ENCODE results near the gene ATP1A4. TPM values are rescaled to one million over a fixed set of nuclear protein-coding genes. Genes with fewer than 3 reads are reported as not detected.

ATP1A4 gene
- total and polyA plus RNA-seq, 2 donors (not counting 1 experiment from before 2014, with no cell fraction given) = not detected

GRCh38 chr1:160136926-160137200 is 14.5 kb upstream of the ATP1A4 start:
- Histone ChIP-seq H3K4me2 (ENCODE audit: extremely low read depth, insufficient read depth, low read length) (no peak overlapping the region), H3K79me2 (ENCODE audit: control insufficient read depth, insufficient read depth, low read length) (no peaks in the 10 kb centered on the region), H3K4me3 (replicated peaks in 1 of 4; ENCODE audit: control extremely low read depth in 1 of 4, insufficient read depth in 1 of 4, low read depth in 3 of 4, low read length in 4 of 4) (no peak overlapping the region), H3K9ac (ENCODE audit: insufficient read depth, low read length) (no peak overlapping the region), H2AFZ (ENCODE audit: low read length) (no peak overlapping the region), H3K4me1 (ENCODE audit: control insufficient read depth, extremely low read depth, insufficient read depth, low read length) (no peaks in the 10 kb centered on the region), H3K9me3 (ENCODE audit: control insufficient read depth, insufficient read depth, low read depth, low read length) (no peaks in the 10 kb centered on the region), H3K36me3 (ENCODE audit: control insufficient read depth, insufficient read depth, low read length) (no peaks in the 10 kb centered on the region), H3K27ac (ENCODE audit: insufficient read depth, low read length) (no peak overlapping the region), H3K27me3 (ENCODE audit: control insufficient read depth, insufficient read depth, low read length) (peaks cover 11% of the 10 kb centered on the region), H4K20me1 (ENCODE audit: control insufficient read depth, extremely low read depth, insufficient read depth, low read length) (no peaks in the 10 kb centered on the region)
- TF ChIP-seq CTCF (conservative IDR thresholded peaks at IDR 0.05 in 1 of 2, IDR thresholded peaks at IDR 0.05 in 1 of 2; ENCODE audit: low read depth in 1 of 2, low read length in 2 of 2) = no peak
- DNase-seq (ENCODE audit: low read depth in 2 of 2) = no peak

- H3K27me3 ChIP-seq (ENCODE audit: control insufficient read depth, insufficient read depth, low read length) = peaks cover 9% of the 10 kb centered on the region
- H3K4me1 ChIP-seq (ENCODE audit: control insufficient read depth, extremely low read depth, insufficient read depth, low read length) = no peaks in the 10 kb centered on the region
- no peaks in the 10 kb centered on the region for H3K9me3 ChIP-seq (ENCODE audit: control insufficient read depth, insufficient read depth, low read depth, low read length)
- H3K4me2 ChIP-seq (ENCODE audit: extremely low read depth, insufficient read depth, low read length) = no peak overlapping the region
- H3K79me2 ChIP-seq (ENCODE audit: control insufficient read depth, insufficient read depth, low read length) = no peaks in the 10 kb centered on the region
- TF ChIP-seq CTCF (conservative IDR thresholded peaks at IDR 0.05 in 1 of 2, IDR thresholded peaks at IDR 0.05 in 1 of 2; ENCODE audit: low read depth in 1 of 2, low read length in 2 of 2) (no peak), EZH2 (IDR thresholded peaks at IDR 0.05; ENCODE audit: low read length, missing control alignments) (no peak)
- no peak for DNase-seq (ENCODE audit: low read depth in 2 of 2)
- H3K9ac ChIP-seq (ENCODE audit: insufficient read depth, low read length) = no peak overlapping the region
- H4K20me1 ChIP-seq (ENCODE audit: control insufficient read depth, extremely low read depth, insufficient read depth, low read length) = no peaks in the 10 kb centered on the region
- no peak overlapping the region for H3K27ac ChIP-seq (ENCODE audit: insufficient read depth, low read length)
- no peak overlapping the region for H3K4me3 ChIP-seq (replicated peaks in 1 of 4; ENCODE audit: control extremely low read depth in 1 of 4, insufficient read depth in 1 of 4, low read depth in 3 of 4, low read length in 4 of 4)
- no peak overlapping the region for H2AFZ ChIP-seq (ENCODE audit: low read length)
- H3K36me3 ChIP-seq (ENCODE audit: control insufficient read depth, insufficient read depth, low read length) = no peaks in the 10 kb centered on the region
Measured at GRCh38 chr1:160137216-160137862, 14.1 kb upstream of the ATP1A4 start.

- H2AFZ ChIP-seq (ENCODE audit: low read length) = no peak overlapping the region
- no peaks in the 10 kb centered on the region for H3K79me2 ChIP-seq (ENCODE audit: control insufficient read depth, insufficient read depth, low read length)
Measured at GRCh38 chr1:160139840-160140239, 11.6 kb upstream of the ATP1A4 start.

More at GRCh38 chr1:160139840-160140239, 11.6 kb upstream of the ATP1A4 start:
- H3K9ac ChIP-seq (ENCODE audit: insufficient read depth, low read length) = no peak overlapping the region
- H3K36me3 ChIP-seq (ENCODE audit: control insufficient read depth, insufficient read depth, low read length) = no peaks in the 10 kb centered on the region
- H3K9me3 ChIP-seq (ENCODE audit: control insufficient read depth, insufficient read depth, low read depth, low read length) = no peaks in the 10 kb centered on the region
- TF ChIP-seq EZH2 (IDR thresholded peaks at IDR 0.05; ENCODE audit: low read length, missing control alignments) = no peak
- no peak for TF ChIP-seq CTCF (conservative IDR thresholded peaks at IDR 0.05 in 1 of 2, IDR thresholded peaks at IDR 0.05 in 1 of 2; ENCODE audit: low read depth in 1 of 2, low read length in 2 of 2)
- H3K4me1 ChIP-seq (ENCODE audit: control insufficient read depth, extremely low read depth, insufficient read depth, low read length) = no peaks in the 10 kb centered on the region
- H3K4me2 ChIP-seq (ENCODE audit: extremely low read depth, insufficient read depth, low read length) = no peak overlapping the region
- no peak overlapping the region for H3K4me3 ChIP-seq (replicated peaks in 1 of 4; ENCODE audit: control extremely low read depth in 1 of 4, insufficient read depth in 1 of 4, low read depth in 3 of 4, low read length in 4 of 4)
- no peak for DNase-seq (ENCODE audit: low read depth in 2 of 2)
- no peaks in the 10 kb centered on the region for H4K20me1 ChIP-seq (ENCODE audit: control insufficient read depth, extremely low read depth, insufficient read depth, low read length)
- peaks cover 3% of the 10 kb centered on the region for H3K27me3 ChIP-seq (ENCODE audit: control insufficient read depth, insufficient read depth, low read length)
- H3K27ac ChIP-seq (ENCODE audit: insufficient read depth, low read length) = no peak overlapping the region

All from fibroblast of lung (primary cell).